HG03378 (cell line): ENCODE results near the gene CDNF.
A peak's percentile ranks its signal among the peaks of the same experiment; 100 is the strongest.
"Not testable (repeated sequence)": the region's sequence is repeated elsewhere in the genome, so short reads cannot be mapped to it uniquely, and the experiment has no call there.

Experiments
- ATAC-seq: cut with Tn5 transposase; IDR thresholded peaks from one replicate; pipeline ENCODE4 v1.9.1; 2021; ENCODE audit warnings: mild to moderate bottlenecking, moderate library complexity; ENCODE audit not compliant: unreplicated experiment

The CDNF gene

GRCh38 chr10:14839305-14839695 is 1.5 kb upstream of the CDNF start:
- ATAC-seq: no peak

DNA sequence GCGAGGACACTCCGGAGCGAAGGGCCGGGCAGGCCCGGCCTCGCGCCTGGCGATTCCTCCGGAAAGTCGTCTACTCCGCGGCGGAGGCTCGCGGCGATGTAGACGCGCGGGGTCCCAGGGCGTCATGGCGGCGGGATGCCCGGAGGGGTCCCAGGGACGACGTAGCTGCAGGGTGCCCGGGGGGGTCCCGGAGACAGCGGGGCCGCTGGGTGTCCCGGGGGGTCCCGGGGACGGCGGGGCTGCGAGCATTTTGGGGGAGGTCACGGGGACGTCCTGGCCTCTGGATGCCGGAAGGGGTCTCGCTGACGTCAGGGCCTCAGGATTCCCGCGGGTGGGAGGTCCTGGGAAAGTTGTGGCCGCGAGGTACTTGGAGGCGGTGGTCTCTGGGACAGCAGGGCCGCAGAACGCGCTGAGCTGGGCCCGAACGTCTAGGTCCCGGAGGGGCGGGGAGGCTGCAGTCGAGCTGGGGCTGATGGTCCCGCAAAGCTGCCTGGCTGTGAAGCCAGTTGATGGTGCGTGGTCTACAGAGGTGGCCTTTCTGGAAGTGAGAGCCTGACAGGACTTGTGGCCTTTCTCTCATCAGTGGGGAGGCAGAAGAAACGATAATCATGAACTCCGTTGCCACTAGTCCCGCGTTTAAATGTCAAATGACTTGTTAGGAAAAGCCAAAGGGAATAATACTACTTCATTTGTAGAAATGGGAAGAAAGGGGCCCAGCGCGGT is 906 bp upstream of the CDNF start:
- ATAC-seq: no peak

DNA sequence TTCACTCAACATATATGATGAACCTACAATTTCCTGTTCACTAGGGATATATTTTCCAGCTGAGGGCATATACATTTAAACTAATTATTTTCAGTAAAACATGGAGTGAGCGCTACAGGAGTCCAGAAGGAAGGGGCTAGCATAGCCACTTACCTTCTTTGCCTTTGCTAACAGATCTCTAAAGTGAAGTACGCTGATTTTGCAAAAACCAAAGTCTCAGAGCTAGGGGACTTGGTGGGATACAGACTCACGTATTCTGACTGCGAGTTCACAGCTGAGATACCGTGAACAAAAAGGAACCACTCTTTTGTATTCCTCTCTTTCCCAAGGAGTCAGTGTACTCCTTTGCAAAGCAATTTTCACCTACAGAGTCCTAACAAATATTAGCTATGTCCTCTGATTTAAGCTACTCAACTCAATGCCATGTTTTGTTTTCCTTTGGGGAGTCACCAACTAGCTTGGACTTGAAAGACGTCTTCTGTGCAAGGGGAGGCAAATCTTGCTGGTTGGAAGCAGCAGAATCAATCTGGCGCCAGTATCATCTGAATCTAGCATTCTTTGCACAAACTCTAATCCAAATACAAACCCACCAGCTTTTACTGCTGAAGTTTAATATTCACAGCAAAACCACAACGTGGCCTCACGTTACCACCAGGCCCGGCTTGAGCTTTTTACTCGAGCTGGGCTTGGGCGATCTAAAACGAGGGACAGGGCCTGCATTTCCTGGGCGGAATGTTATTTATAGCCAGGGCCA is 657 bp downstream of the CDNF start:
- ATAC-seq: no peak

DNA sequence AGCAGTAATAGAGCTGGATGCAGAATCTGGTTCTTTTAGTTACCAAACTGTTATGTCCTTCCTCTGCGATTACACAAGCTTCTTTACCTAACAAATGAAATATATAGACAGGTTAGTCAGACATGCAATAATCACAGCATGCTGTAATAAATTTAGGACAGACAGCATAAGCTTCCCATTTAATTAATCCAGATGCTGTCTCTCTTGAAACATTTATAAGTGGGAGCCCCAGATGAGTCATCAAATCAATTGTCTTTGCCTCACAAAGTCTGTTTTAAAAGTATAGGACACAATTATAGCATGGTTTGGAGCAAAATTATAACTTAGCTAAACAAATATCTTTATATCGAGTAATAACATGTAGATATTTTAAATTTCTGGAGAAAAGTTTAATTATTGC is 1.6 kb downstream of the CDNF start:
- ATAC-seq: no peak

GRCh38 chr10:14833106-14833505 is 4.7 kb downstream of the CDNF start:
- no peak for ATAC-seq

DNA sequence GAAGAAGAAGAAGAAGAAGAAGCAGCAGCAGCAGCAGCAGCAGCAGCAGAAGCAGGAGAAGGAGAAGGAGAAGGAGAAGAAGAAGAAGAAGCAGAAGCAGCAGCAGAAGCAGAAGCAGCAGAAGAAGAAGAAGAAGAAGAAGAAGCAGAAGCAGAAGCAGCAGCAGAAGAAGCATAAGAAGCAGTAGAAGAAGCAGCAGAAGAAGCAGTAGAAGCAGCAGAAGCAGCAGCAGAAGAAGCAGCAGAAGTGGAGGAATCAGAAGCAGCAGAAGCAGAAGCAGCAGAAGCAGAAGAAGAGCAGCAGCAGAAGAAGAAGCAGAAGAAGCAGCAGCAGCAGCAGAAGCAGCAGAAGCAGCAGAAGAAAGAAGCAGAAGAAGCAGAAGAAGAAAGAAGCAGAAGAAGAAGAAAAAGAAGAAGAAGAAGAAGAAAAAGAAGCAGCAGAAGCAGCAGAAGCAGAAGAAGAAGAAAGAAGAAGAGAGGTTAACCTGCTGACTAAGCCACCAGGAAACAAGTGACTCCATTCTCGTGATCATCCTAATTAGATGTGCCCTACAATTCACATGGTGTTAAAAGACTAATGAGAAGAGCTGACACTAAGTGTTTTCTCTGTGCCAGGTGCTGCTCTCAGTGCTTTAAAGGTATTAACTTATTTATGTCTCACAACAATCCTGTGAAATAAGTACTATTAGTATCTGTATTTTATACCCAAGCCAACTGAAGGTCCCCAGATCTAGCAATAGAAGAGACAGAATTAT is 11.6 kb downstream of the CDNF start:
- ATAC-seq: no peak

DNA sequence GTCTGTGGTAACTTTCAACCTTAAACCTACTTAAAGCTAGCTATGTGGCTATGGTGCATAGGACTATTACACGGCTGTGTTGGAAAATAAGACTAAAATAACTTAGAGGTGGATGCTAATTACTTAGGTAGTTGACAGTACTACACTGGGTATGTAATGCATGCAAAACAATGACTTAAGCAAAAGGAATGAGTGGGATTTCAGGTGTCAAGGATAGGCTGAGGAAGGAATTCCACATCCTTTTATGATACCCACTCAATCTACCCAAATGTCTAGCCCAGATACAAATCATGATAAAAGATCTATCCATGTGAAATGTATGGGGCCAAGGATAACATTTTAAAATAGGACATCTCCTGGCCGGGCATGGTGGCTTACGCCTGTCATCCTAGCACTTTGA is 13.9 kb downstream of the CDNF start:
- ATAC-seq: no peak

- no peak for ATAC-seq
These were observed 14.7 kb downstream of the CDNF start for GRCh38 chr10:14822879-14823755.

GRCh38 chr10:14821635-14822375 is 16.0 kb downstream of the CDNF start:
- no peak for ATAC-seq

- ATAC-seq: no peak
These were observed 17.1 kb downstream of the CDNF start for GRCh38 chr10:14820775-14821154.

GRCh38 chr10:14820010-14820774 is 17.6 kb downstream of the CDNF start:
- ATAC-seq: no peak

DNA sequence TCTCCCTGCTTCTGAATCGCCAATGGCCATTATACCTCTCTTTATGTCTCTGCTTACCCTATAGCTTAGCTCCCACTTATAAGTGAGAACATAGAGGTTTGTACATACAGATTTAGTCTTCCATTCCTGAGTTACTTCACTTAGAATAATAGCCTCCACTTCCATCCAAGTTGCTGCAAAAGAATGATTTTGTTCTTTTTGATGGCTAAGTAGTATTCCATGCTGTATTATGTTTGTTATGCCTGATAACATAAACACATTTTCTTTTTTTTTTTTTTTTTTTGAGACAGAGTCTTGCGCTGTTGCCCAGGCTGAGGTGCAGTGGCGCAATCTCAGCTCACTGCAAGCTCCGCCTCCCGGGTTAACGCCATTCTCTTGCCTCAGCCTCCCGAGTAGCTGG is 21.1 kb downstream of the CDNF start:
- not testable (repeated sequence) for ATAC-seq

DNA sequence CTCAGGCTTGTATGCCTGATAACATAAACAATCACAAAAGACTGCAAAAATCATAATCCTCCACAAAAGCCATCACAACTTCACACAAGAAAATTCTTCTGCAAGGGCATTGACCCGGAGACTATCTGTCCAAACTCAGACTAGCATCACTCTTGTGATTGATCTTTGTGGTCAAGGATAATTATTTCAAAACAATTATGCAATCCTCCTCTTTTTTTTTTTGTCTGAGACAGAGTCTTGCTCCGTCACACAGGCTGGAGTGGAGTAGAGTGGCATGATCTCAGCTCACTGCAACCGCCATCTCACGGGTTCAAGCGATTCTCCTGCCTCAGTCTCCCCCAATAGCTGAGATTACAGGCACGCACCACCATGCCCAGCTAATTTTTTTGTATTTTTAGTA is 22.2 kb downstream of the CDNF start:
- no peak for ATAC-seq

DNA sequence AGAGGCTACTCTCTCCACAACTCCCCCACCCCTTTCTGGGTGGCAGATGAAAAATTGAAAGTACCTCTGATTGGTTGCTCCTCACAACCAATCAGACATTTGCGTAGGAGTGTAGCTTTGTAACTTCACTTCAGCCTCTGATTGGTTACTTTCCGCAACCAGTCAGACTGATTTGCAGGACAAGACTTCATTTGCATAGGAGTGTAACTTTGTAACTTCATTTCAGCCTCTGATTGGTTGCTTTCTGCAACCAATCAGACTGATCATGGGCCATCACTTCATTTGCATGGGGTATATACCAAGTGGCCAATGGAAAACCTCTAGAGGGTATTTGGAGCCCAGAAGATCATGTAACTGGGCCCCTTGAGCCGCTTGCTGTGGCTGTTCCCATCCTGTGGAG is 25.6 kb downstream of the CDNF start:
- ATAC-seq: no peak

- ATAC-seq: no peak
These were observed 26.6 kb downstream of the CDNF start for GRCh38 chr10:14810969-14811953.

DNA sequence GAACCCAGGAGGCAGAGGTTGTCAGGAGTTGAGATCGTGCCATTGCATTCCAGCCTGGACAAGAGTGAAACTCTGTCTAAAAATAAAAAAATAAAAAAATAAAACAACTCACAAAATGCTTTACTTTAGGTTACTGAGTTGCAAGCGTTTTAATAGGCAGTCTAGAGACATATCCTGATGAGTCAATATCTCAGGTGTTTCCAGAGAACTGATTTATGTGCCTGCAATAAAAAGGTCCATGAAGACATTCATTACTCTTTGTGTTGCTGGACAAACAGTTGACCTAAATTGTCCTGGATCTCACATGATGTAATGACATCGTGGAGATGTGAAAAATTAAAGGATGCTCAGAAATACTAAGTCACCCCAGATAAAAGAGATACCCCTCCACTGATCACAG is 31.5 kb downstream of the CDNF start:
- no peak for ATAC-seq

DNA sequence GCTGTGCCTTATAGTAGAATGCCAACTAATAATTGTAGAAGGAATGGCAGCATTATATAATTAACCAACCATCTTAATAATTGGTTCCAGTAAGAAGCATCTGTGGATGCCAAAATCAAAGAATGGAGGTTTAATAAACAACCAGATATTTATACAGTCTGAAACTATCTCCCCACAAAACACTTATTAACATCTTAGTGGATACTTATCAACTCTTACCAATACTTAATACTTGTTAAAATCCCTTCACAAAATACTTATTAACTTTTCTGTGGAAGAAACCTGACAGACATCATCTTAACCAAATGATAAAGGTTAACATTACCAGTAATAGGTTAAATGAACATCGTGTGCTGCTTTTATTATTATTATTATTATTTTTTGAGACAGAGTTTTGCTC is 34.0 kb downstream of the CDNF start:
- ATAC-seq: peak; percentile 44

DNA sequence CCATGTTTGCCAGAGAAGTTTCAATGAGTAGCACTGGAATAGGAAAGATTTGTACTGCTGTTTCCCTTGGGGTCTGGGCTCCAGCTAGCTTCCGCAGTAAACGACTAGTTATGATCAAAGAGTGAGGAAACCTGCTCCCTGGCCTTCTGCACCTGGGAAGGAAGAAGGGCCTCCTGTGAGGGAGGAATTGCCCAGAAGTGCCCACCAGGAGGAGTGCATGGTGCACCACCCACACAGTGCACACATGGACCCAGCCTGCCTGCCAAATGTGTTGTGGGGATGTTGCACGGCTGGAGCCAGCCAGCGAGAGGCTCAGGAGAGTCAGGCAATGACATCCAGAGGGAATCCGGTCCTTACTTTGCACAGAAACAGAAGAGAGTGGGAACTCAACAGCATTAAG is 36.1 kb downstream of the CDNF start:
- ATAC-seq: no peak
